RWPE1 (cell line): ENCODE results near the gene HPS5.
A peak's percentile ranks its signal among the peaks of the same experiment; 100 is the strongest.
"Not testable (repeated sequence)": the region's sequence is repeated elsewhere in the genome, so short reads cannot be mapped to it uniquely, and the experiment has no call there.

Experiments used
- CTCF ChIA-PET: fragments of 350-600 bp; sonication (Branson Sonifier 250); formaldehyde crosslinking; extraction: SDS; loops from one replicate; lab custom pipeline; 2021; lab: Yijun Ruan, JAX
- POLR2A ChIA-PET: fragments of 400-600 bp; formaldehyde crosslinking; extraction: SDS; loops from one replicate; lab custom pipeline; 2020; ENCODE audit warnings: antibody characterized with exemption; ENCODE audit not compliant: low non-redundant PET; lab: Yijun Ruan, JAX
- DNase-seq: peaks from one replicate; pipeline ENCODE4 v3.0.0; 2012; ENCODE audit warnings: low spot score
- H3K27ac ChIP-seq: fragments of 450-650 bp; 2 replicates; pipeline ENCODE4 v1.5.1; 2017
- CTCF ChIP-seq: fragments of 450-650 bp; conservative IDR thresholded peaks from 2 replicates; pipeline ENCODE4 v1.5.1; 2017; ENCODE audit warnings: low read depth, mild to moderate bottlenecking

The HPS5 gene

GRCh38 chr11:18254781-18255361 is 67.1 kb downstream of the HPS5 start:
- CTCF ChIA-PET, result no interaction called here

GRCh38 chr11:18253778-18254338 is 68.1 kb downstream of the HPS5 start:
- ChIA-PET POLR2A (no interaction called here), CTCF (interaction anchor here (2.0 kb wide), 1 partner anchor 10 kb away, joined by 6 read pairs; no protein-coding TSS in a partner anchor)

More at GRCh38 chr11:18254781-18255361, 67.1 kb downstream of the HPS5 start:
- no peak overlapping the region for H3K27ac ChIP-seq
- TF ChIP-seq CTCF, result no peak
- DNase-seq, result no peak
- POLR2A ChIA-PET, result no interaction called here

GRCh38 chr11:18253233-18253632 is 68.7 kb downstream of the HPS5 start:
- CTCF ChIA-PET, result interaction anchor here (0.6 to 2.0 kb wide), 4 partner anchors 9 to 1588 kb away, joined by 3 to 6 read pairs (median 3); no protein-coding TSS in a partner anchor
- H3K27ac ChIP-seq, result no peak overlapping the region
- no peak for DNase-seq
- POLR2A ChIA-PET, result no interaction called here
- TF ChIP-seq CTCF, result no peak

More at GRCh38 chr11:18253778-18254338, 68.1 kb downstream of the HPS5 start:
- DNase-seq, result no peak
- H3K27ac ChIP-seq, result no peak overlapping the region
- no peak for TF ChIP-seq CTCF

GRCh38 chr11:18248561-18248960 is 73.4 kb downstream of the HPS5 start, which contains the start of gene SAA2:
Gene SAA2 (minus strand): TSS chr11:18248668. CDS start chr11:18248011, 657 bp downstream.
- ChIA-PET POLR2A (no interaction called here), CTCF (no interaction called here)
- TF ChIP-seq CTCF, result no peak
- 0 out of 2 replicates have a peak within 1 kb of the TSS, but pooled peaks have one; percentile 20 for H3K27ac ChIP-seq
- no peak for DNase-seq

- peak overlapping the region; percentile 62 for H3K27ac ChIP-seq
- CTCF ChIA-PET, DNase-seq, POLR2A ChIA-PET: not testable (repeated sequence)
These were observed 74.8 kb downstream of the HPS5 start for GRCh38 chr11:18247191-18247581.

GRCh38 chr11:18246379-18247190 is 75.4 kb downstream of the HPS5 start:
- H3K27ac ChIP-seq, result peak overlapping the region; percentile 62
- POLR2A ChIA-PET, DNase-seq, CTCF ChIA-PET: not testable (repeated sequence)

- DNase-seq, result no peak
- H3K27ac ChIP-seq, result no peak overlapping the region
- POLR2A ChIA-PET, result interaction anchor here (0.5 kb wide), 1 partner anchor 20 kb away, joined by 6 read pairs; no protein-coding TSS in a partner anchor
- CTCF ChIA-PET, result interaction anchor here (0.6 to 0.7 kb wide), 2 partner anchors 9 to 84 kb away, joined by 3 read pairs; no protein-coding TSS in a partner anchor
- no peak for TF ChIP-seq CTCF
These were observed 76.5 kb downstream of the HPS5 start for GRCh38 chr11:18245396-18245795.
